ENCODE data around the gene PHYHIPL.
"Not testable (repeated sequence)": the region's sequence is repeated elsewhere in the genome, so short reads cannot be mapped to it uniquely, and the experiment has no call there.

The PHYHIPL gene

GRCh38 chr10:59206204-59206720 is 29.8 kb downstream of the PHYHIPL start:
- no peak for DNase-seq

- no peak for DNase-seq
Measured at GRCh38 chr10:59212301-59212798, 35.9 kb downstream of the PHYHIPL start.

- no peak for DNase-seq
Measured at GRCh38 chr10:59214160-59214559, 37.7 kb downstream of the PHYHIPL start.

- DNase-seq: no peak
Measured at GRCh38 chr10:59216178-59216869, 39.9 kb downstream of the PHYHIPL start.

- DNase-seq: no peak
Measured at GRCh38 chr10:59222788-59223187, 46.3 kb downstream of the PHYHIPL start.

DNA sequence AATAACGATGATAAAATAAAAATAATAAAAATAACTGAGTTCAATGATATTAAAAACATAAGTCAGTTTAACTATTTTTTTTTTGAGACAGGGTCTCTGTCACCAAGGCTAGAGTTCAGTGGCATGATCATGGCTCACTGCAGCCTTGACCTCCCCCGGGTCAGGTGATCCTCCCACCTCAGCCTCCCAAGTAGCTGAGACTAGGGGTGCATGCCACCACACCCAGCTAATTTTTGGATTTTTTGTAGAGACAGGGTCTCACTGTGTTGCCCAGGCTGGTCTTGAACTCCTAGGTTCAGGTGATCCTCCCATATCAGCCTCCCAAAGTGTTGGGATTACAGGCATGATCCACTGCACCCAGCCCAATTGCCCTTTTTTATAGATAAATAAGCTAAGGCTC is 47.2 kb downstream of the PHYHIPL start:
- DNase-seq: not testable (repeated sequence)

GRCh38 chr10:59225211-59225610 is 48.8 kb downstream of the PHYHIPL start:
- DNase-seq: no peak

DNA sequence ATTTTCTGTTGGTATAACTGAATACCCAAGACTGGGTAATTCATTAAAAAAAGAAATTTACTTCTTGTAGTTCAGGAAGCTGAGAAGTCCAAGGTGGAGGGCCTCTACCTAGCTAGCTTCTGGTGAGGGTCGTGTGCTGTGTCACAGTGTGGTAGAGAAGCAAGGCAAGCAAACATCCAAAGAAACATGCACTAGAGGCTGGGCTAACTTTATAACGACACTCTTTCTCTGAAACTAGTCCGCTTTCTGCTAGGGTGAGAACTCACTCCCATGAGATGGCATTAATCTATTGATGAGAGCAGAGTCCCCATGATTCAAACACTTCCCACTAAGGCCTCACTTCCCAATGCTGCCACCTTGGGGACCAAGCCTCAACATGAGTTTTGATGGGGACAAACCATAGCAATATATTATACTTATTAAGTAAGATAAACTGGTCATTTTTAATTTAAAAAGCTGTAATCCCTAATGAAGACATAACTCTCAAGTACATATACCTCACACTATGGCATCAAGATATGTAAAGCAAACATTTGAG is 50.8 kb downstream of the PHYHIPL start:
- no peak for DNase-seq

GRCh38 chr10:59229441-59229840 is 53.0 kb downstream of the PHYHIPL start:
- DNase-seq: no peak

GRCh38 chr10:59234194-59234593 is 57.8 kb downstream of the PHYHIPL start:
- DNase-seq: no peak

DNA sequence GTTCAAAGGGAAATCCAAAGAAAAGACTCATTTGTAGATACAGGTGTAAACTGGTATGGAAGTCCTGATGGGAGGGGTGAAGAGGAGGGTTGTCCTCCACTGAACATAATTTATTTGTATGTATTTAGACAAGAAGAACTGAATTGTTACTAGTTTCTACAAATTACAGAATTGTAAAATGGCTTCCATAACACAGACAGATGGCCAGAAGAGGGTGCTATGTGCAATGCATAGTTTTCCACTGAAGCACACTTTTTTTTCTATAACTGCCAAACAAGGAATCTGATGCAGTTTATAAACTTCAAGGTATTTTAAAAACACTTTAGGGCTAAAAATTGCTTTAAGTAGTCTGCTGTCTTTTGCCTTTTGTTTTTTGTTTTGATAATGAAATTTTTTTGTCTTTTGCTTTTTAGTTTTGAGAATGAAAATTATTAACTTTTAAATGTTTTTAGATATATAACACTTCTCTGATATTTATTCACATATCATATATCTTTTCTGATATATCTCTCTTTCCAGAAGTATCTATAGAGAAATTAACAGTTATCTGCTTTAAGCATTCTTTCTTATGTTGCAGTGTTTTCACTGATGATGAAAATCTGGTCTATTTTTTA is 58.5 kb downstream of the PHYHIPL start:
- DNase-seq: peak; percentile 3 to 53

- DNase-seq: no peak
Measured at GRCh38 chr10:59236064-59236697, 59.7 kb downstream of the PHYHIPL start.

DNA sequence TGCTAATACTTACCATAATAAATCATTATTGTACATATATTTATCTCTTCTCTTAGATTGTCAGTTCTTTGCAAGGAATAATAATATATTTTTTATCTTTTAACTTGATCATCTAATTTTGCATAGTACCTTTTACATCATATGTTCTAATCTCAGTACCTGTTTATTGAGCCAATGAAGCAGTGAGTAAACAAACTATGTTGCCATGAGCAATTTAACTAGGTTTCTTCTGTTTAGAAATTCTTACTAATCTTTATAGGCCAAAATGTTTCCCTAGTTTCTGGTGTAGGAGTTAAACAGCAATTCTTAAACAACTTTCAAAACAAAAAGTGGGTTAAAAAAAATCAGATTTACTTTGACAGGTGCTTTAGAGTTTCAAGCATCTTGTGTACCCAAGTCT is 61.3 kb downstream of the PHYHIPL start:
- no peak for DNase-seq

DNA sequence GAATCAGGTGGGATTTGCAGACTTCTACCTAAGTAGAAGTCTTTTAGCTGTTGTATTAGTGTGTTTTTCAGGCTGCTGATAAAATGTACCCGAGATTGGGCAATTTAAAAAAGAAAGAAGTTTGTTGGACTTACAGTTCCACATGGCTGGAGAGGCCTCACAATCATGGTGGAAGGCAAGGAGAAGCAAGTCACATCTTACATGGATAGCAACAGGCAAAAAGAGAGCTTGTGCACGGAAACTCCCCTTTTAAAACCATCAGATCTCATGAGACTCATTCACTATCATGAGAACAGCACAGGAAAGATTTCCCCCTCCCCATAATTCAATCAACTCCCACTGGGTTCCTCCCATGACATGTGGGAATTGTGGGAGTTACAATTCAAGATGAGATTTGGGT is 62.7 kb downstream of the PHYHIPL start:
- not testable (repeated sequence) for DNase-seq

GRCh38 chr10:59240582-59241183 is 64.2 kb downstream of the PHYHIPL start:
- DNase-seq: peak in 1 of 2 experiments; percentile 35

DNA sequence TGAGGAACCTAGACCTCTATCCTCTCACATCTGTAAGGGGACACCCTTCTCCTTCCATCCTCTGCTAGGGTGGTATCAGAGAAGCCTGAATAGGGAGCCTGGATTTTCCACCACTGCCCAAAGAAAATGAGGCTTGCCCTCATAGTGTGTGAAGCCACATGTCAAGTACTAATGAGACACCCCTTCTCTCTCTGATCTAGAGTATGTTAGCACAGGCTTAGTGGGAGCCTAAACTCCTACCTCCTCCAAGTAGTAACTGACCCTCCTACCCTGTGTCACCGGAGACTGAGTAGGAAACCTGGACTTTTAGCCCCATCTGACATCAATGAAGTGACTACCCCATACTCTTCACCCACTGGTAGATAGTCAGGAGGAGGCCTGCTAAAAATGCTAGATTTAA is 65.6 kb downstream of the PHYHIPL start:
- no peak for DNase-seq

DNA sequence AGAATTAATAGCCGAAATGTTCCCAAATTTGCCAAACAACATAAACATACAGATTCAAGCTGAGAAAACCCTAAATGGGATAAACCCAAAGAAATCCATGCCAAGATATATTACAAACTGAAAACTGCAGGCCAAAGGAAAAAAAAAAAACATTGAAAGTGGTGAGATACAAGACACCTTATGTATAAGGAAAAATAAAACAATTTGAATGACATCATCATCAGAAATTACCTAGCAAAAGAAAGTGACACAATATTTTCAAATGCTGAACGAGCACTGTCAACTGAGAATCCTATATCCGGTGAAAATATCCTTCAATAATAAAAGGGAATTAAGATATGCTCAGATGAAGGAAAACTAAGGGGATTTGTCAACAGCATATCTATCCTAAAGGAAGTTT is 66.5 kb downstream of the PHYHIPL start:
- no peak for DNase-seq

GRCh38 chr10:59243611-59244195 is 67.3 kb downstream of the PHYHIPL start:
- DNase-seq: no peak

DNA sequence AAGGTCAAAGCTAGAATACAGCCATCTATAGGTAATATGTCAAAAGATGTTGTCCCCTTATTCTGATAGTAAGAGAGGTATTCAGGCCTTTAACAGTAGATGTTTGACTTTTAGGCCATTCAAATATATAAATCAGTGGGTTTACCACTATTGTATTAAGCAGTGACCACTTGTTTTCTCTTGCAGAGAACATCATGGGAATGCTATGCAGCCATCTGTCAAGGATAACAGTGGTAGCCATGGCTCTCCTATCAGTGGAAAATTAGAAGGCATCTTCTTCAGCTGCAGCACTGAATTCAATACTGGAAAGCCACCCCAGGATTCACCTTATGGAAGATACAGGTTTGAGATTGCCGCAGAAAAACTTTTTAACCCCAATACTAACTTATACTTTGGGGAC is 68.4 kb downstream of the PHYHIPL start:
- DNase-seq: no peak

DNA sequence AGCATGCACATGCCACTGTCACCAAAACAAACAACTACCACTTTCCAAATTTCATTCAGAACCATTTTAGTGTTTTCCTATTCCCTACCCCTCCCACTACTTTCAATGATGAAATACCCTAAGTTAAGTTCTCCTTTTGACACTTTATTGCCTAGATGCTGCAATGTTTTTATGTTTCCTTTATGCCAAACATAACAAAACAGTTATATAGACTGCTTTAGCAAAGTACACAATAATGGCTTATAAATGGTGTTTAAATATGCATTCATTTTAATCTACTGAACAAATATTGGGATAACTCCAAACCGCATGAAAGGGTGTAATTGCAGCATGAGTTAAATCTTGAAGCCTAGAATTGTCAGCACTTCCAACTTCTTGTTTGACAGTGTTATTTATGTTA is 69.2 kb downstream of the PHYHIPL start:
- no peak for DNase-seq

DNA sequence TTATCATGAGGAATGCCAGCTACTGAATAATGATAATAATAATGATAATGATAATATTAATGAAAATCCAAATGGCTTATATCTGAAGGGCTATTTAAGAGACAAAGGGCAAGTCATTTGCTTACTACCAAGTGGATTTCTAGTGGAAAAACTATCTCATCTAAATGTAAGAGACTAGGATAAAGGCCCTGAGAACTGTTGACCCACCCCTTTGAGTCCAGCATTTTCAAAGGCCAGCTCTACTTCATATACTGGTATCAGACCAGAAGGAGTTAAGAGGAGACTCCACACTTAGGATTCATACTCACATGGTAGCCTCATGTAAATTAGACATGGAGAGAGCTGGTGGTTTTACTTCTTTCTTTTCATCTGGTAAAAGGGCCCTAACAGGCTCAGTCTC is 76.0 kb downstream of the PHYHIPL start:
- no peak for DNase-seq

- no peak for DNase-seq
Measured at GRCh38 chr10:59255463-59255862, 79.0 kb downstream of the PHYHIPL start.

DNA sequence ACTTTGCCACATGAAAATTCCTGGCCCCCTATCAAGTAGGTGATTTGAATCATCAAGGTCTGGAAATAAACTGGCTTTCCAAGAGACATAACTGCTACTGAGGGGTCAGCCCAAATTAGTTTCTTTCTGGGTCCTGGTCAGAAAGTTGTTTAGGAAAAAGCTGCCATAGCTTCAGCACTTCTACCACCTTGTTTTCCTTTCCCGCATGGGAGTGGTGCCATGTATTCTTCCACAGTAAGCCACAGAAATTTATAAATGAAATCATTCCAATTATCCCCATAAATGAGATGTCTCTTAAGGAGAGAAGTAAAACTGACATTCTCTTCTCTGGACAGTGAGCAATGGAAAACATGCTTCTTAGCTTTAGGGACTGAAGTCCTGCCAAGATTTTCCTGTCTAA is 80.8 kb downstream of the PHYHIPL start:
- DNase-seq: no peak
